Right renal pelvis (tissue), 4 donors: ENCODE results near the gene EHD3. TPM values are rescaled to one million over a fixed set of nuclear protein-coding genes. Genes with fewer than 3 reads are reported as not detected.
"Not testable (repeated sequence)": the region's sequence is repeated elsewhere in the genome, so short reads cannot be mapped to it uniquely, and the experiment has no call there.

ENCODE experiments used
- DNase-seq, 4 donors: peaks; one replicate each; pipeline ENCODE4 v3.0.0-alpha.2; 2013; ENCODE audit warnings: low read depth in 4 of 4, low spot score in 3 of 4, missing footprints in 1 of 4
- polyA plus RNA-seq, 4 donors: library from polyadenylated mRNA; unstranded; fragments of 120-200 nt; gene quantifications; one replicate each; pipeline ENCODE4 v1.2.1, GENCODE V29; 2013; ENCODE audit not compliant: insufficient read length in 4 of 4

EHD3 gene
- polyA plus RNA-seq, 4 donors, result 28.8 to 50.4 (median 36.3) TPM

- DNase-seq, result no peak
Observed at GRCh38 chr2:31282634-31283033, 48.7 kb downstream of the EHD3 start.

GRCh38 chr2:31283193-31283919 is 49.4 kb downstream of the EHD3 start:
- DNase-seq, result not testable (repeated sequence)

GRCh38 chr2:31284107-31284506 is 50.2 kb downstream of the EHD3 start:
- no peak for DNase-seq

GRCh38 chr2:31286230-31286629 is 52.3 kb downstream of the EHD3 start:
- DNase-seq, result no peak

GRCh38 chr2:31286961-31287550 is 53.1 kb downstream of the EHD3 start:
- DNase-seq, result no peak

GRCh38 chr2:31287654-31288053 is 53.7 kb downstream of the EHD3 start:
- DNase-seq, result no peak

- no peak for DNase-seq
Observed at GRCh38 chr2:31294196-31294595, 60.2 kb downstream of the EHD3 start.

GRCh38 chr2:31296641-31297287 is 62.8 kb downstream of the EHD3 start:
- no peak for DNase-seq

GRCh38 chr2:31297751-31298150 is 63.8 kb downstream of the EHD3 start:
- no peak for DNase-seq

- no peak for DNase-seq
Observed at GRCh38 chr2:31299547-31299946, 65.6 kb downstream of the EHD3 start.

GRCh38 chr2:31300309-31300708 is 66.4 kb downstream of the EHD3 start:
- DNase-seq, result no peak

GRCh38 chr2:31302940-31303563 is 69.1 kb downstream of the EHD3 start:
- no peak for DNase-seq

- no peak for DNase-seq
Observed at GRCh38 chr2:31304816-31305215, 70.9 kb downstream of the EHD3 start.

- DNase-seq, result no peak
Observed at GRCh38 chr2:31312898-31313297, 78.9 kb downstream of the EHD3 start.

GRCh38 chr2:31314761-31315160 is 80.8 kb downstream of the EHD3 start:
- DNase-seq, result no peak

- DNase-seq, result no peak
Observed at GRCh38 chr2:31317396-31317795, 83.4 kb downstream of the EHD3 start.

GRCh38 chr2:31318361-31319336 is 84.7 kb downstream of the EHD3 start:
- no peak for DNase-seq
